Right ventricle myocardium superior (tissue), 1 donor: ENCODE measurements around the gene STOX1. TPM values are rescaled to one million over a fixed set of nuclear protein-coding genes. Genes with fewer than 3 reads are reported as not detected.
A peak's percentile ranks its signal among the peaks of the same experiment; 100 is the strongest.
"Not testable (repeated sequence)": the region's sequence is repeated elsewhere in the genome, so short reads cannot be mapped to it uniquely, and the experiment has no call there.

Source experiments
- ATAC-seq: fragments of 200-7000 bp; cut with Tn5 transposase; one replicate; pipeline ENCODE4 v1.9.1; 2020; ENCODE audit warnings: mild to moderate bottlenecking; ENCODE audit not compliant: poor library complexity
- DNase-seq: peaks from one replicate; pipeline ENCODE4 v3.0.0-alpha.2; 2020
- intact Hi-C: fragments of 100-400 bp; cut with DNase I; formaldehyde crosslinking; loops from one replicate; pipeline ENCODE4 v1.11.2; 2022
- total RNA-seq: library from RNA; stranded (reverse); fragmentation: NEBNext Ultra II Directional; extraction: Animal tissue kit (Norgen Biotek cat#: 25700); gene quantifications from one replicate; pipeline ENCODE4 v1.2.1, GENCODE V29; 2021
- donor health status: DM: no; HTN: yes; CAD: no; lungs with severe emphysema.

The STOX1 gene
- total RNA-seq, 1 donor from 2014 or later: 0.38 TPM

- no peak for DNase-seq
- intact Hi-C loops: no loop called here
Measured at GRCh38 chr10:68871731-68872342, 44.5 kb downstream of the STOX1 start.

GRCh38 chr10:68876246-68877138 is 49.2 kb downstream of the STOX1 start:
- no peak for DNase-seq
- ATAC-seq: no peak
- intact Hi-C loops: no loop called here

More at GRCh38 chr10:68871731-68872342, 44.5 kb downstream of the STOX1 start:
- ATAC-seq: peak; percentile 71

GRCh38 chr10:68877482-68878110 is 50.3 kb downstream of the STOX1 start:
- intact Hi-C loops: no loop called here
- ATAC-seq (no peak), DNase-seq (no peak)

- no peak for ATAC-seq
- no peak for DNase-seq
- intact Hi-C loops: no loop called here
Measured at GRCh38 chr10:68878496-68878895, 51.2 kb downstream of the STOX1 start.

- no peak for DNase-seq
- intact Hi-C loops: no loop called here
- ATAC-seq: no peak
Measured at GRCh38 chr10:68879628-68880027, 52.3 kb downstream of the STOX1 start.

- intact Hi-C loops: no loop called here
Measured at GRCh38 chr10:68880181-68880580, 52.9 kb downstream of the STOX1 start.

GRCh38 chr10:68895041-68895440 is 67.7 kb downstream of the STOX1 start:
- DNase-seq (no peak), ATAC-seq (no peak)
- intact Hi-C loops: loop anchor here (10.0 kb wide), 1 partner anchor 340 kb away; no protein-coding TSS in a partner anchor

More at GRCh38 chr10:68880181-68880580, 52.9 kb downstream of the STOX1 start:
- DNase-seq (no peak), ATAC-seq (no peak)

GRCh38 chr10:68897336-68897741 is 70.0 kb downstream of the STOX1 start:
- ATAC-seq (no peak), DNase-seq (no peak)
- intact Hi-C loops: loop anchor here (10.0 kb wide), 1 partner anchor 343 kb away; no protein-coding TSS in a partner anchor

- no peak for DNase-seq
- intact Hi-C loops: loop anchor here (10.0 kb wide), 1 partner anchor 344 kb away; no protein-coding TSS in a partner anchor
- ATAC-seq: no peak
Measured at GRCh38 chr10:68899186-68899745, 71.9 kb downstream of the STOX1 start.

GRCh38 chr10:68900427-68901104 is 73.2 kb downstream of the STOX1 start:
- ATAC-seq (peak; percentile 78), DNase-seq (peak; percentile 87)
- intact Hi-C loops: no loop called here

GRCh38 chr10:68901105-68901927 is 74.0 kb downstream of the STOX1 start, which contains the start of gene DDX50:
TSS of gene DDX50 (plus strand) at chr10:68901315. CDS start at chr10:68901385, 70 bp downstream.
- DNase-seq (peak; percentile 97), ATAC-seq (peak; percentile 99)
- intact Hi-C loops: no loop called here

- ATAC-seq: no peak
- intact Hi-C loops: no loop called here
Measured at GRCh38 chr10:68902382-68902781, 75.1 kb downstream of the STOX1 start.

GRCh38 chr10:68924593-68924992 is 97.3 kb downstream of the STOX1 start:
- intact Hi-C loops: loop anchor here (10.0 kb wide), 1 partner anchor 150 kb away; no protein-coding TSS in a partner anchor
- no peak for DNase-seq
- ATAC-seq: no peak

More at GRCh38 chr10:68902382-68902781, 75.1 kb downstream of the STOX1 start:
- no peak for DNase-seq

- ATAC-seq (no peak), DNase-seq (no peak)
- intact Hi-C loops: loop anchor here (10.0 kb wide), 1 partner anchor 151 kb away; no protein-coding TSS in a partner anchor
Measured at GRCh38 chr10:68925489-68925888, 98.2 kb downstream of the STOX1 start.

- not testable (repeated sequence) for ATAC-seq, DNase-seq
- intact Hi-C loops: loop anchor here (10.0 kb wide), 1 partner anchor 154 kb away; no protein-coding TSS in a partner anchor
Measured at GRCh38 chr10:68929157-68929556, 101.8 kb downstream of the STOX1 start.

GRCh38 chr10:68929888-68930287 is 102.6 kb downstream of the STOX1 start:
- ATAC-seq, DNase-seq: not testable (repeated sequence)
- intact Hi-C loops: loop anchor here (10.0 kb wide), 1 partner anchor 155 kb away; no protein-coding TSS in a partner anchor

GRCh38 chr10:68932860-68933259 is 105.5 kb downstream of the STOX1 start:
- ATAC-seq, intact Hi-C loops, DNase-seq: not testable (repeated sequence)
